A549 (cell line): ENCODE measurements around the gene RPL37A. TPM values are rescaled to one million over a fixed set of nuclear protein-coding genes. Genes with fewer than 3 reads are reported as not detected.
A peak's percentile ranks its signal among the peaks of the same experiment; 100 is the strongest.

Experiments used
- ATAC-seq, 2 experiments: fragments of 200-7000 bp in 1 of 2; fragments of >200 bp in 1 of 2; cut with Nextera tagmentation in 1 of 2; cut with Tn5 transposase in 1 of 2; 3 replicates each; pipeline versions ENCODE4 v1.8.0 to v1.9.1; 2018 to 2020; ENCODE audit warnings: mild to moderate bottlenecking in 1 of 2, moderate library complexity in 1 of 2
- CTCF ChIA-PET: fragments of 300-600 bp; sonication (Branson Sonifier 250); formaldehyde crosslinking; extraction: SDS; loops from one replicate; lab custom pipeline; 2021; ENCODE audit warnings: antibody characterized with exemption, inconsistent platforms; lab: Yijun Ruan, JAX
- POLR2A ChIA-PET: fragments of 350-600 bp; formaldehyde crosslinking; extraction: SDS; loops from one replicate; lab custom pipeline; 2021; ENCODE audit warnings: antibody characterized with exemption, inconsistent platforms; lab: Yijun Ruan, JAX
- DNase-seq, 2 experiments: peaks; one replicate each; pipeline versions ENCODE4 v3.0.0 to v3.0.0-alpha.2; 2011 to 2016; ENCODE audit warnings: low read depth in 1 of 2, low spot score in 1 of 2
- FAIRE-seq: peaks from 2 replicates; lab custom pipeline; 2011; peaks lifted over from hg19 to GRCh38; lab: Jason Lieb, UNC
- H3K27ac ChIP-seq, 2 experiments: fragments of >200 bp; sonication (Bioruptor Twin); formaldehyde crosslinking; 3 replicates each; pipeline ENCODE4 v1.5.1; 2016 to 2017
- H3K4me1 ChIP-seq: fragments of >200 bp; sonication (Bioruptor Twin); formaldehyde crosslinking; 3 replicates; pipeline ENCODE4 v1.6.1; 2016
- H3K4me2 ChIP-seq: fragments of >200 bp; sonication (Bioruptor Twin); formaldehyde crosslinking; 3 replicates; pipeline ENCODE4 v1.6.1; 2016
- H3K4me3 ChIP-seq: fragments of >200 bp; sonication (Bioruptor Twin); formaldehyde crosslinking; 3 replicates; pipeline ENCODE4 v1.5.1; 2016
- H3K9me3 ChIP-seq: fragments of >200 bp; sonication (Bioruptor Twin); formaldehyde crosslinking; 3 replicates; pipeline ENCODE4 v1.6.1; 2016
- CHD2 ChIP-seq: fragments of 150-350 bp; IDR thresholded peaks from 2 replicates; pipeline ENCODE4 v1.6.1; 2014; ENCODE audit warnings: low read length; ENCODE audit not compliant: partially characterized antibody
- ESRRA ChIP-seq: fragments of 150-350 bp; IDR thresholded peaks from 2 replicates; pipeline ENCODE4 v1.6.1; 2014; ENCODE audit warnings: mild to moderate bottlenecking, low read length, borderline replicate concordance
- FOSB ChIP-seq: fragments of 250-450 bp; sonication (Bioruptor Pico); IDR thresholded peaks from 2 replicates; pipeline ENCODE4 v1.5.0; 2020; ENCODE audit warnings: mild to moderate bottlenecking, moderate library complexity
- HOXA7 ChIP-seq: fragments of 250-450 bp; sonication (Bioruptor Pico); IDR thresholded peaks from 2 replicates; pipeline ENCODE4 v1.5.0; 2020; ENCODE audit warnings: mild to moderate bottlenecking, moderate library complexity
- JUN ChIP-seq, 2 experiments: fragments of >200 bp; sonication (Bioruptor Twin); formaldehyde crosslinking; IDR thresholded peaks; 2 replicates in 1 of 2; 3 replicates in 1 of 2; pipeline ENCODE4 v1.6.1; 2016 to 2017
- KDM5A ChIP-seq: fragments of 200-600 bp; sonication (generic); IDR thresholded peaks from 2 replicates; pipeline ENCODE4 v1.6.1; 2016; ENCODE audit warnings: antibody characterized with exemption, mild to moderate bottlenecking
- NPAS2 ChIP-seq: fragments of 250-450 bp; sonication (Bioruptor Pico); IDR thresholded peaks from 2 replicates; pipeline ENCODE4 v1.8.0; 2022; ENCODE audit warnings: mild to moderate bottlenecking, moderate library complexity, borderline replicate concordance
- POLR2AphosphoS2 ChIP-seq: conservative IDR thresholded peaks from 2 replicates; pipeline ENCODE4 v1.6.1; 2012; ENCODE audit warnings: low read length, improper control_type of control experiment, inconsistent platforms
- RARB ChIP-seq: fragments of 250-450 bp; sonication (Bioruptor Pico); IDR thresholded peaks from 2 replicates; pipeline ENCODE4 v1.8.0; 2021; ENCODE audit warnings: mild to moderate bottlenecking, moderate library complexity
- TFCP2L1 ChIP-seq: fragments of 250-450 bp; sonication (Bioruptor Pico); IDR thresholded peaks from 2 replicates; pipeline ENCODE4 v1.5.0; 2021; ENCODE audit warnings: mild to moderate bottlenecking
- TP53 ChIP-seq: fragments of 250-450 bp; sonication (Bioruptor Pico); IDR thresholded peaks from 2 replicates; pipeline ENCODE4 v1.5.0; 2021; ENCODE audit warnings: mild to moderate bottlenecking, moderate library complexity
- WGBS: methylation state at CpG from one replicate; pipeline ENCODE4 v1.1.6; 2017; ENCODE audit errors: missing lambda C conversion rate; 5-methylcytosine and 5-hydroxymethylcytosine counted together
- polyA plus RNA-seq, 4 experiments: library from polyadenylated mRNA; depleted of rRNA in 3 of 4; stranded (reverse); fragments of >200 nt; fragmentation: RNase III in 1 of 4; extraction: RNeasy Plus Mini Kit Qiagen cat#74134 plus additional on column Dnase treatment in 1 of 4; gene quantifications; 2 replicates in 3 of 4; 3 replicates in 1 of 4; pipeline ENCODE4 v1.2.3, GENCODE V29; 2011 to 2017
- TF ChIP-seq, protein P1 (sequence below): fragments of >200 bp; sonication (Bioruptor Twin); formaldehyde crosslinking; IDR thresholded peaks from 2 replicates; pipeline ENCODE4 v1.6.1; 2016
- TF ChIP-seq, protein P2 (sequence below): fragments of 250-450 bp; sonication (Bioruptor Pico); IDR thresholded peaks from 2 replicates; pipeline ENCODE4 v1.5.0; 2021; ENCODE audit warnings: mild to moderate bottlenecking, moderate library complexity, borderline replicate concordance

Gene RPL37A
- polyA plus RNA-seq, 2 of the 4 experiments (the other 2 are of a cell fraction) = 4,046 to 4,381 TPM

DNA sequence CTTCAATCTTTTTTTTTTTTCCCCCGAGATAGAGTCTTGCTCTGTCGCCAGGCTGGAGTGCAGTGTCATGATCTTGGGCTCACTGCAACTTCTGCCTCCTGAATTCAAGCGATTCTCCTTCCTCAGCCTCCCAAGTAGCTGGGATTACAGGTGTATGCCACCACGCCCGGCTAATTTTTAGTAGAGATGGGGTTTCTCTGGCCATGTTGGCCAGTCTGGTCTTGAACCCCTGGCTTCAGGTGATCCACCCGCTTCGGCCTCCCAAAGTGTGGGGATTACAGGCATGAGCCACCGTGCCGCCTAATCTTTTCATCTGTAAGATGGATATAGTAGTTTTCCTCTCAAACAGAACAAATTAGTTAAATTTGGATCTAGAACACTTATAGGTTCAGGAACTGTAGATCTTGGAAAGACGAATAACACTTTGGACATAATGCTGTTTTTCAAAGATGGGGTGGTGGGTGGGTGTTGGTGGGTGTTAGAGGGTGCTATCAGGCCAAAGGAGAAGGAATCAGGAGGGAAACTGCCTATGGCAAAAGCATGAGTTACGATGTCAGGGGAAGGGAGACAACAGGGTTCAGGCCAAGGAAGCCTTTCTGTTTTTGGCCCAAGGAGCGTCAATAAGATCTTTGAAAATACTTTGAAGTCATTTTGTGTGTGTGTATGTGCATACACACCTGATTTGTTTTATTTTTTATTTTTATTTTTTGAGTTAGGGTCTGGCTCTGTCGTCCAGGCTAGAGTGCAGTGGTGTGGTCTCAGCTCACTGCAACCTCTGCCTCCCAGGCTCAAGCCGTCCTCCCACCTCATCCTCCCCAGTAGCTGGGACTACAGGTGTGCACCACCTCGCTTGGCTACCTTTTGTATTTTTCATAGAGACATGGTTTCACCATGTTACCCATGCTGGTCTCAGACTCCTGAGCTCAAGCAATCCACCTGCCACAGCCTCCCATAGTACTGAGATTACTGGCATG, 6.8 kb downstream of the RPL37A start:
- H3K4me2 ChIP-seq = no peak overlapping the region
- TF ChIP-seq POLR2AphosphoS2 = peak; percentile 64; the same call in 1 of the 2 replicates
- 0 out of 2 replicates have a peak, but pooled peaks have one; percentile 20 for TF ChIP-seq TFCP2L1 (CRISPR knock-in tag)
- TF ChIP-seq HOXA7 (CRISPR knock-in tag) = peak; percentile 50; the same call in 1 of the 2 replicates
- TF ChIP-seq, protein P1, sequence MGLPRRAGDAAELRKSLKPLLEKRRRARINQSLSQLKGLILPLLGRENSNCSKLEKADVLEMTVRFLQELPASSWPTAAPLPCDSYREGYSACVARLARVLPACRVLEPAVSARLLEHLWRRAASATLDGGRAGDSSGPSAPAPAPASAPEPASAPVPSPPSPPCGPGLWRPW = no peak
- peak; percentile 62; the same call in 1 of the 2 replicates for TF ChIP-seq FOSB (CRISPR knock-in tag)
- peak; percentile 19; the same call in 1 of the 2 replicates for TF ChIP-seq TP53 (CRISPR knock-in tag)
- 0 out of 2 replicates have a peak, but pooled peaks have one; percentile 16 for TF ChIP-seq RARB (CRISPR knock-in tag)
- TF ChIP-seq ESRRA = no peak
- 90% methylated on average over 15 of the region's 15 CpGs for WGBS
- POLR2A ChIA-PET = no interaction called here
- FAIRE-seq (no peak), ATAC-seq (no peak; a peak in 1 of 6 replicates), DNase-seq (no peak)
- H3K4me1 ChIP-seq = peaks cover 33% of the 10 kb centered on the region
- CTCF ChIA-PET = interaction anchor here (0.7 to 0.9 kb wide), 2 partner anchors 11 to 156 kb away, joined by 3 to 7 read pairs; no protein-coding TSS in a partner anchor
- H3K27ac ChIP-seq = no peak overlapping the region
- no peaks in the 10 kb centered on the region for H3K9me3 ChIP-seq
- no peak overlapping the region for H3K4me3 ChIP-seq

DNA sequence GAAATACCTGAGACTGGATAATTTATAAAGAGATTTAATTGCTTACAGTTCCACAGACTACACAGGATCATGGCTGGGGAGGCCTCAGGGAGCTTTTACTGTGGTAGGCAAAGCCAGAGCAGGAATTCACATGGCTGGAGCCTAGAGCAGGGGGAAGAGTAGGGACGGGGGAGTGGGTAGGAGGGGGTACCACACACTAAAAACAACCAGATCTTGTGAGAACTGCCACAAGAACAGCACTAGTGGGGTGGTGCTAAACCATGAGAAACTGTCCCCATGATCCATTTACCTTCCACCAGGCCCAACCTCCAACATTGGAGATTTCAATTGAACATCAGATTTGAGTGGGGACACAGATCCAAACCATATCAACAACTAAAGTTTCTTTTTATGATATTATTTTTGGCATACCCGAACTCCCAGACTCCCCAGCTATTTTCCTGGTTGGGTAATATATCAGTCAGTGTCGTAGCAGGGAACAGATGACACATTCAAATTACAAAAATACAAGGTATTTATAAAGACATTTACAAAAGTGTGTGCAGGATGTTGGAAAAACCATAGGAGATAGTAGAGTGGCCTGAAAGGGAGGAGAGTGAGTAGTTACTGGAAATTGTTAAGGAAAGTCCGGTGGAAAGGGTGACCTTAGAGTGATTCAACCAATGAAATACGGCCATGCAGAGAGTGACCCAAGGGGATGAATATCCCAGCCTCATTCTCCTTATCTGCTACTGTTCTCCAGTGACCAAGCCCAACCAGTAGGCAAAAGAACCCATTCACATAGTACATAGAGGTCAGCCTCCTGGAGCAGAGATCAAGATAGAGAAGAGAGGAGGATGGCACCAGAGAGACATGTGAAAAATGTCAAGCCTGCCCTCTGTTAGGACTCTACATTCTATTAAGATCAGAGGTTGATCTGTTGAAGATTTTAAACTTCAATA, 8.8 kb downstream of the RPL37A start:
- TF ChIP-seq KDM5A = no peak
- TF ChIP-seq TFCP2L1 (CRISPR knock-in tag) = 0 out of 2 replicates have a peak, but pooled peaks have one; percentile 72
- TF ChIP-seq JUN (IDR thresholded peaks at IDR 0.05) = peak in 1 of 2 experiments; percentile 32; a peak in 1 of 5 replicates
- TF ChIP-seq POLR2AphosphoS2 = peak; percentile 79
- POLR2A ChIA-PET = interaction anchor here (0.6 to 1.4 kb wide), 3 partner anchors 9 to 418 kb away, joined by 3 to 11 read pairs (median 7); partner anchors contain the start of gene RPL37A
- DNase-seq = no peak
- H3K27ac ChIP-seq = no peak overlapping the region
- no peaks in the 10 kb centered on the region for H3K9me3 ChIP-seq
- CTCF ChIA-PET = interaction anchor here (0.9 to 1.6 kb wide), 3 partner anchors 9 to 175 kb away, joined by 3 to 4 read pairs (median 3); no protein-coding TSS in a partner anchor
- H3K4me3 ChIP-seq = no peak overlapping the region
- H3K4me2 ChIP-seq = no peak overlapping the region
- H3K4me1 ChIP-seq = peaks cover 12% of the 10 kb centered on the region; the same call in 2 of the 3 replicates
- peak; percentile 31 to 35 for ATAC-seq
- no peak for FAIRE-seq
- WGBS = 79% methylated on average over 5 of the region's 5 CpGs

DNA sequence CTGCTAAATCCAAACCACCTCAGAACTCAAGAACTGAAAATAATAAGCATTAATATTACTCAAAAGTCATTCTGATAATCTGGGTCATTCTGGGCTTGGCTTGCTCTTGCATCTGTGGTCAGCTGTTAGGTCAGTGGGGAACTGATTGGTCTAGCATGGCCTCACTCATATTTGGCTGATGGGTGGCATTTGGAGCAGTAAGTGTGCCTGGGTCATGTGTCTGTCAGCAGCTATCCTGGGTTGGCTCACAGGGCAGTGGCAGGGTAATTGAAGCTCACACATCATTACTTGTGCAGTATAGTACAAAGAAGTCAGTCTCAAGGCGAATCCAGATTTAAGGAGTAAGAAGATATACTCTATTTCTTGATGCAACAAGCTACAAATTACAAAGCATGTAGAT, 9.6 kb downstream of the RPL37A start:
- POLR2A ChIA-PET = interaction anchor here (0.6 to 2.7 kb wide), 2 partner anchors 10 to 308 kb away, joined by 4 to 14 read pairs; partner anchors contain the start of gene RPL37A

More for the DNA sequence above, 9.6 kb downstream of the RPL37A start:
- ATAC-seq = peak; percentile 30 to 48
- no peak for DNase-seq
- Histone ChIP-seq H3K4me2 (no peak overlapping the region), H3K27ac (no peak overlapping the region), H3K4me1 (peaks cover 5% of the 10 kb centered on the region; the same call in 2 of the 3 replicates), H3K9me3 (no peaks in the 10 kb centered on the region), H3K4me3 (no peak overlapping the region)
- CTCF ChIA-PET = interaction anchor here (0.7 to 3.2 kb wide), 6 partner anchors 8 to 398 kb away, joined by 3 to 23 read pairs (median 4); no protein-coding TSS in a partner anchor
- WGBS = 85% methylated on average over 1 of the region's 1 CpG
- TF ChIP-seq NPAS2 (CRISPR knock-in tag) = no peak
- peak in 1 of 2 experiments; percentile 47; a peak in 1 of 5 replicates for TF ChIP-seq JUN (IDR thresholded peaks at IDR 0.05)
- TF ChIP-seq, protein P1 = no peak
- TF ChIP-seq, protein P2, sequence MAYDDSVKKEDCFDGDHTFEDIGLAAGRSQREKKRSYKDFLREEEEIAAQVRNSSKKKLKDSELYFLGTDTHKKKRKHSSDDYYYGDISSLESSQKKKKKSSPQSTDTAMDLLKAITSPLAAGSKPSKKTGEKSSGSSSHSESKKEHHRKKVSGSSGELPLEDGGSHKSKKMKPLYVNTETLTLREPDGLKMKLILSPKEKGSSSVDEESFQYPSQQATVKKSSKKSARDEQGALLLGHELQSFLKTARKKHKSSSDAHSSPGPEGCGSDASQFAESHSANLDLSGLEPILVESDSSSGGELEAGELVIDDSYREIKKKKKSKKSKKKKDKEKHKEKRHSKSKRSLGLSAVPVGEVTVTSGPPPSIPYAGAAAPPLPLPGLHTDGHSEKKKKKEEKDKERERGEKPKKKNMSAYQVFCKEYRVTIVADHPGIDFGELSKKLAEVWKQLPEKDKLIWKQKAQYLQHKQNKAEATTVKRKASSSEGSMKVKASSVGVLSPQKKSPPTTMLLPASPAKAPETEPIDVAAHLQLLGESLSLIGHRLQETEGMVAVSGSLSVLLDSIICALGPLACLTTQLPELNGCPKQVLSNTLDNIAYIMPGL (CRISPR knock-in tag) = no peak
- TF ChIP-seq CHD2 = no peak
- TF ChIP-seq, all 56 proteins: peak for 1
- no peak for FAIRE-seq
